ENCODE measurements around the gene AMOTL1. TPM values are rescaled to one million over a fixed set of nuclear protein-coding genes. Genes with fewer than 3 reads are reported as not detected.
"Not testable (repeated sequence)": the region's sequence is repeated elsewhere in the genome, so short reads cannot be mapped to it uniquely, and the experiment has no call there.

The AMOTL1 gene
- total RNA-seq, 1 donor from 2014 or later = 57.1 TPM

DNA sequence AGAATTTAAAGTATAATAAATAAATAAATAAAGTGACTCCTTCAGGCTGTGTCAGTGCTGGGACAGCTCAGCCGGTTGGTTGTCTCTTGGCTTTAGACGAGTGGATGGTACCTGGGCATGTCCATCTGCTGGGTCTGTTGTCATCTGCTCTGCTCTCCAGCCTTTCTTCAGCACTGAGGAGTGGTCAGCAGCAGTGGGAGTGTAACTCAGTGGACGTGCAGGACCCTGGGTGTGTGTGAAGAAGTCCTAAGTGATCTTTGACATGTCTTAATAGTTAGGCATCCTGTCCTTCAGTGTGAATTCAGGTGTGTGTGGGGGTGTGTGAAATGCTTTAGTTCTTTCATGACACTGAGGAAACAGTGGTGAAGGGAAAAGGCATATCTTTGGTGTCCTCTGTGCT, 24.3 kb downstream of the AMOTL1 start:
- no peak for DNase-seq (ENCODE audit: extremely low read depth, low read depth, low spot score)

DNA sequence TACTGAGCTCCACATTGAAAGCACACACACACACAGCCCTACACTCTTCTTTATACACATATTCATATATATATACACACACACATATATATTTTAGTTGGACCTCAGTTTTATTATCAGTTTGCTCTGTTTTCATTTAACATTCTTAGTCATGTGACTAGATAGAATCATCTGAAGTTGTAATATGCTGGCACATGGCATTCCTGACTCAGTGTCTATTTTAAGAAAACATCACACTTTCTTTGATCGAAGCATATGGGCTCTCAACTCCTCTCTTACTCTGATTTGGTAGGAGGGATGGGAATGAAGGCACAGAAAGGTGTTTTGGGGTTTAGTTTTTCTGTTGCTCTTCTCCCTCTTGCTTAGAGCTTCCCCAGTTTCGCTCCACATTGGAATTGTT, 24.8 kb downstream of the AMOTL1 start:
- DNase-seq (ENCODE audit: extremely low read depth, low read depth, low spot score) = no peak

DNA sequence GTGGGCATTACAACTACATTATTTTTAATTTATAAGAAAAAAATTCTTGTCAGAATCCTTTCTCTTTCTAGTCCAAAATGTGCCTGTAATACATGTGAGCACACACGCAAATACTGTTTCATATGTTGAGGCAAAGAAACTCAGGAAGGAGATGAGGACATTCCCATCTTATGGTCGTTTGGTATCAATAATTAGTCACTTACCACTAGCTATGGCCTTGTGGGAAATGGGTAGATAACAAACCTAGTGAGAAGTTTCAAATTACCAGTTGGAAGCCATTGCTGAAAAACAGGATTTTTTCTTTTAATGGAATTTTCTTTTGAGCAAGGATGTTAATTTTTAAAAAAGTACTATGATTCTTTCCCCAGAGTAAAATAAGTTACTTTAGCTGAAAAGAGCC, 25.7 kb downstream of the AMOTL1 start:
- DNase-seq (ENCODE audit: extremely low read depth, low read depth, low spot score) = no peak

DNA sequence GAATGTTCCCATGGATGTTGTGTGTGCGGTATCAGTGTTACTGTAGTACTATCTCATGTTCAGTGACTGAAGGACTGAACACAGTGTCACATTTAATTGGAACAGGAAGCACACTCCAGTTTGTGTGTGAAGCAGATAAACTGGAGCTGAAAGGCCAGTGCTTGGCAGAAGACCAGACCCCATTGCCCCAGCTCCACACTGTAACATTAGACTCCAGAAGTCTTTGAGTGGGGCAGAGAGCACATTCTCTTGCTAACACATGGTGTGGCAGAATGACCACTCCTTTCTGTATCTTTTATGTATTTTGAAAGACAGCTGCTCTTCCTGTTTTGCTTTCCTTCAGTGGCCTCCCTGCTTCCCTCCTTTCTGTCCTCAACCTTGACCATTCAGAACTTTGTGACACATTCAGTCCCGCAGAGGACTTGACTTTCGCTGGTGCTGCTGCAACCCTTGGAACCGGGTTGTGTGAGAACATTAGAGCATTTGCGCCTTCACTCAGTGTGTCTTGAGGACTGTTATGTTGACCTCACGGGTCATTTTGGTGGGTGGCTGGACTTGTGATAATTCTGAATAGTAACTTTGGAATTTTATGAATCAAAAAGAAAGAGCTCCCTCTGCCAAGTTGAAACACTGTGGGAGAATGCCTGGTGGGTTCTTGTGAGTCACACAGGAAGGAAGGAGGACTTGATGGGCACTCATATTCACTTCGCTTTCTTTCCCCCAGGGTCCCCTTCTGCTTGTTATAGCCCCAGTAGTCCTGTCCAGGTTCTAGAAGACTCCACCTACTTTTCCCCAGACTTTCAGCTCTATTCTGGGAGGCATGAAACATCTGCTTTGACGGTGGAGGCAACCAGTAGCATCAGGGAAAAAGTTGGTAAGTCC, 26.4 kb downstream of the AMOTL1 start:
- DNase-seq (ENCODE audit: extremely low read depth, low read depth, low spot score) = peak; percentile 78

DNA sequence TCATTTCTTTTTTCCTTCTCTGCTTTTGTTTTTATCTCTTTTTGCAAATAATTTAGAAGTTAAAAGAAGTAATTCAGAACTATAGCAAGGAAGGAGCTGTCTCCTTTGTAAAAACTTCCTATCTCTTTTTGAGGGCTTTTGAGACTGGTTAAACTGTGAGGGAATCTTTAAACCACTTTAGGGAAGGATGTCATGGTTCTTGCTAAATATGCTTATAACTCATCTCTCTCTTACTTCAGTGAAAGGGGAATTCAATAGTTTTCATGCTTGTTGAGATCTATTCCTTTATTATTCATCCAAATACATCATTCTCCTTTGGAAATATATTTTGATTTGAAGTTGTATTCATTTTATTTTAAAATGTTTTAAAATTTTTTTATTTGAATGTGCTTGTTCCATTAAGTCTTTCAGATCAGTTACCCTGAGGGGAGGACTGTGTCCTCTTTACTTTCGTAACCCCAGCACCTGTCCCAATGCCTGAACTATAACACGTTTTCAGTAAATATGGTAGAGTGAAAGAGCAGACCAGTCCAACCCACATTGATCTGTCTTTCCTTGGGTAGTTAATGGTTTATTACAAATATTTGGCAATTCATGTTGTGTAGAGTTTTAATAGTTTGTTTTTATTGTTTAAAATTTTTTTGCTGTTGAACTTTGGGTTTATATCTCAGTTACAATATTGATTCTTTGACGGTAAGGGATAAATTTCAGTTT, 27.5 kb downstream of the AMOTL1 start:
- DNase-seq (ENCODE audit: extremely low read depth, low read depth, low spot score) = no peak

DNA sequence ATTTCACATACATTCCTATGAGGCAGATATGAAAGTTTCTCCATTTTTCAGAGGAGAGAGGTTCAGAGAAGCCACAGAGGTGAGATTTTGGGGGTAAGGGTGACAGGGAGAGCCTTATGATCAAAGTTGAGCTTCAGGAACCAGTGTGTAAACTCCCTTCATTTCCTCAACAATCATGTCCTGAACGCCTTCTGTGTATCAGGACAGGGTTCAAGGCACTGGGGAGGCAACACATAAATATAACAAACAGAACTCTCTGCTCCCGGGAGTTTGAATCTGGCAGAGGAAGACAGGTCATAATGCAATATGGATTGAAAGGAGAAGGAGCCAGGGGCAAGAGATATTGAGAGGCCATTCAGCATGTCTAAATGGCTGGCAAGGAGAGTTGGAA, 28.0 kb downstream of the AMOTL1 start:
- DNase-seq (ENCODE audit: extremely low read depth, low read depth, low spot score) = no peak

DNA sequence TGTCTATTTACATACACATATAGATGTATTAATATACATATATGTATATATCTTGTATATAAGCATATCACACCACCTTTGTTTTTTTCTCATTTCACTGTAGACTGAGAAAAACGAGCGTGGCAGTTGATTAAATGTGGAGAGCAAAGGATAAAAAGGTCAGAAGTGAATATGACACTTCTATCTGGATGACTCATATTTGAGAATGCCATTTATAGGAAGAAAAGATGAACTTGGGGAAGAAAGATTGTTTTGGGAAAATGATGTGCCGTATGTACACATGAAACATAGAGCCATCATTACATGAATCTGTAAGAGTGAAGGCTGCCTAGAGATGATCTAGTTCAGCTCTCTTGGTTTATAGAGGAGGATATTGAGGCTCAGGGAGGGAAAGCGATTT, 28.7 kb downstream of the AMOTL1 start:
- no peak for DNase-seq (ENCODE audit: extremely low read depth, low read depth, low spot score)

DNA sequence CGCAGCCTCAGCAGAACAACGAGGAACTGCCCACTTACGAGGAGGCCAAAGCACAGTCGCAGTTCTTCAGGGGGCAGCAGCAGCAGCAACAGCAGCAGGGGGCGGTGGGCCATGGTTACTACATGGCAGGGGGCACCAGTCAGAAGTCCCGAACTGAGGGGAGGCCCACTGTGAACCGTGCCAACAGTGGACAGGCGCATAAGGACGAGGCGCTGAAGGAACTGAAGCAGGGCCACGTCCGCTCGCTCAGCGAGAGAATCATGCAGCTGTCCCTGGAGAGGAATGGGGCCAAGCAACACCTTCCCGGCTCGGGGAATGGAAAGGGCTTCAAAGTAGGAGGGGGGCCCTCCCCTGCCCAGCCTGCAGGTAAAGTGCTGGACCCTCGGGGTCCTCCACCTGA, 31.6 kb downstream of the AMOTL1 start:
- DNase-seq (ENCODE audit: extremely low read depth, low read depth, low spot score) = no peak

DNA sequence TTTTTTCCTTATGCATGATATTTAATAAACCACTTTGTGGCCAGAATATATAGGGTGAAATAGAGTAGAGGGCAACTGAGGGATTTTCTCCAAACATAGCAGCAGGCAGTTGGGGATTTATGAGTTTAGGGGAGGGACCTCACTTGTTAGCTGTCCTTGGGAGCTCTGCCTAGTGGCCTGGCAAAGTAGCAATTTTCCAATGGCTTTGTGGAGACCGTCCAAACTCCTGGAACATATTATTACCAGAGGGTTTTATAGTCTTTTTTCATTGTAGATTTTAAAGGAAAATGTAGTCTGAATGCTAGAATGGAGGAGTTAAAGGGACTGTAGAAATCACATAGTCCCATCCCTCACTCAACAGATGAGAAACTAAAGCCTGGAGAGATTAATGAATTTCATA, 32.3 kb downstream of the AMOTL1 start:
- no peak for DNase-seq (ENCODE audit: extremely low read depth, low read depth, low spot score)

DNA sequence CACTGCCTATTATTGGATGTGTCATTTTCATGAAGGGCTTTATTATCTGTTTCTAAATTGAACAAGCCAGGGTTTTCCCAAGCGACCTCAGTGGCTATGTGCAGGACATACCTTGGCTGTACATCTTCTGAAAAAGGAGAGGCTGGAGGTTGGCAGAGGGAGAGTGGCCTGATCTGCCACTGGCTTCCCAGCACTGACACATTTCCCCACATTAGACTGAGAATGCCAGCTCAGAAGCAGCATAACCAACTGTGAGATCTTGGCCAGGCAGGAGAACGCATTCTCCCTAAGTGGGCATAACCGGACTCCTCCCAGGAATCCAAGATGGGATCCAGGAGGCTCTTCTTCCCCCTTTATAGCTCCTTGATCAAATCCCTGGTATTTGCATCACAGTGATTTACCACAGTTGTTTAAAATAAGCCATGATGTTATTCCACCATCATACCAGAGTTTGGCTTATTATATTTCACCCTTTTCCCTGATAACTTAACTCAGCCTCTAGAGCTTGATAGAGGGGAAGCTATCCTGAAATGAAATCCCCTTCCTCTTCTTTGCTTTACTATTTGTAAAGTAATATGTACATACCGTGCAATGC, 33.8 kb downstream of the AMOTL1 start:
- DNase-seq (ENCODE audit: extremely low read depth, low read depth, low spot score) = no peak

DNA sequence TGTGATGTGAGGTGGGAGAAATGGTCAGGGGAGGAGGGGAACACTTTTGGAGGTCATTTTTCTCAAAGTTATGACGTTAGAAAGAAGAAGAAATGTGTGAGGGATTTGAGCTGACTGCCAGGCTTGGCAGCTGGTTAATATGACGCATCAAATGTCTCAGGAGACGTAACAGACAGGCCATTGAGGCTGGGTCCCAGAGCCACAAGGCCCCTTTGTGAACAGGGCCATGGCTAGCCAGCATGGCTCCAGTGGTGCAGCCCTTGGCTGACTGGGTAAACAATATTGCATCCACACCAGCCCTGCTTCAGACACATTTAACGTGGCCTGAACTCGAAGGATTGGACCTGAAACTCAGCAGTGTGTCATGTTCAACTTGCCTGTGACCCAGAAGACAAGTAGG, 34.3 kb downstream of the AMOTL1 start:
- DNase-seq (ENCODE audit: extremely low read depth, low read depth, low spot score) = no peak

DNA sequence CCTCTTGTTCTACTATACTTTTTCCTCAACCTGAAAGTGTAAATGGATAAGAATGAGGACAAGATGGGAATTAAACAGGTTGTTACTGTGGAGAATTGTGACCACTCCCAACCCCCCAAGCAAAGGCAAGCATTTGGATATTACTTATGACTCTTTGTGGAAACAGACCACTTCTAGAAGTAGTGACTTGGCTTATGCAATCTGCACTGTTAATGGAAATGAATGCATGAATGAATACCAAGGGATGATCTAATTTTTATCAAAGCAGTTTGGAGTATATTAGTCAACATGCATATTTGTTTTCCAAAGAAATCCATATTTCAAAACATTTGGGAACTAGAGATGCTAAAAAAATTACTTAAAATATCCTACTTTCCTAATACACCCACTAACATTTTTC, 35.3 kb downstream of the AMOTL1 start:
- DNase-seq (ENCODE audit: extremely low read depth, low read depth, low spot score) = no peak

DNA sequence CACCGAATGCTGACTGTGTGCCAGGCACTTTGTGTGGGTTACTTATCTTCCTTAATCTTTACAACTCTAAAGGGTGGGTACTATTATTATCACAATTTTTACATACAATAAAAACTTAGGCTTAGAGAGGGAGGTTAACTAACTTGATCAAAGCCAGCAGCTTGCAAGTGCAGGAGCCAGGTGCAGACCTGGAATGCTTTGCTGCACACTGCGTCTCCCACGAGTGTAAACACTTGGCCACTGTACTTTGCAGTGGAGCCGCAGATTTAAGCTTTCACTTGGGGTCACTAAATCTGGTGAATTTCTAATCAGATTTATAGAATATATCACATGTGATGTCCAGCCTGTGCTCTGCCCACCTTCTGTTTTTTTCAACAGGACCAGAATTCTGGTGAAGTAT, 36.7 kb downstream of the AMOTL1 start:
- DNase-seq (ENCODE audit: extremely low read depth, low read depth, low spot score) = no peak

DNA sequence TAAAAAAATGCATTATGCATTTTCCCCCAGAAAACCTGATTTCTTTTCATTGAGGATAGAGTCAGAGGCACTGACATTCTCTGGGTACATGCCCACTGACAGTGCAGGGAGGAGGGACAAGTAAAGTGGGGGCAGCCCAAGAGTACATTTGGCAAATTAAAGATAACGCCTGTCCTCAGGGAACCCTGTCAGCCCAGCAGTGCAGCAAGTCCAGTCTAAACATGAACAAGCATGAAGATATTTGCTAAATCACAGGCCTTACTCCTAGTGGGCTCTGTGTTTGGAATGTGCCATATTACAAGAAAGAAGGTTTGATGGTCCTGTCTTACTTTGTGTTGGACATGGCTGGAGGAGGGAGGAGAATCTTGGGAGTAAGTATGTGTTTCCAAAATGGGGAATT, 37.9 kb downstream of the AMOTL1 start:
- no peak for DNase-seq (ENCODE audit: extremely low read depth, low read depth, low spot score)

DNA sequence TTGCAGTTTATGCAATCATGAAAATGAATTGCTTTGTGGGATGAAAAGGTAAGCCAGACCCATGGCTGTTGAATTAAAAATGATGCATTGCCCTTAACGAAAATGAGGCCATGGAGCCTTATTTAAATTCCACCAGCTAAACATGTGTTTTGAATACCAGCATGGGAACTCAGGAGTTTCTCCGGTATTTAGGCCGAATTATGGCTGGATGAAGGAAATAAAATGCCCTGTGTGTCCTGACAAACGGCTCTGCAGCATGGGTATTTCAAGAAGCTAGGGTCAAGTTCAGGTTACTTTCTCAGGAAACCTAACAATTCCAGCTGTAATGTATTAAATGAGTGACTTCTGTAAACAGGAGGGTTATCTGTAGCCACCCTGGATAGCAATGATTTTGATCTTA, 38.3 kb downstream of the AMOTL1 start:
- DNase-seq (ENCODE audit: extremely low read depth, low read depth, low spot score) = no peak

DNA sequence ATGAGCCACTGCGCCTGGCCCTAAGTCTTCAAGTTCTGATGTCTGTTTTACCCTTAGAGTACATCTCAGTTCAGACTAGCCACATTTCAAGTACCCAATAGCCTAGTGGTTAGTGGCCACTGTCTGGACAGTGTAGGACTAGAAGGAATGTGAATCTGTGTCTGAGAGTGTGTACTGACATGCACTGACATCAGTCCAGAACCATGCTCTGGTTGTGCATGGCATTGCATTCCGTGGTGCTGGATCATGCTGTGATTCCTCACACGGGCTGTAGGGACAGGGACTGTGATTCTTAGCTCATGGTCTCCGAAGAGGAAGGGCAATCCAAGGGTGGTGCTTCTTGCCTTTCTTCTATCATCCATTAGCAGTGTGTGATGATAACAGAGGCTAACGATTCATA, 41.1 kb downstream of the AMOTL1 start:
- DNase-seq (ENCODE audit: extremely low read depth, low read depth, low spot score) = no peak

DNA sequence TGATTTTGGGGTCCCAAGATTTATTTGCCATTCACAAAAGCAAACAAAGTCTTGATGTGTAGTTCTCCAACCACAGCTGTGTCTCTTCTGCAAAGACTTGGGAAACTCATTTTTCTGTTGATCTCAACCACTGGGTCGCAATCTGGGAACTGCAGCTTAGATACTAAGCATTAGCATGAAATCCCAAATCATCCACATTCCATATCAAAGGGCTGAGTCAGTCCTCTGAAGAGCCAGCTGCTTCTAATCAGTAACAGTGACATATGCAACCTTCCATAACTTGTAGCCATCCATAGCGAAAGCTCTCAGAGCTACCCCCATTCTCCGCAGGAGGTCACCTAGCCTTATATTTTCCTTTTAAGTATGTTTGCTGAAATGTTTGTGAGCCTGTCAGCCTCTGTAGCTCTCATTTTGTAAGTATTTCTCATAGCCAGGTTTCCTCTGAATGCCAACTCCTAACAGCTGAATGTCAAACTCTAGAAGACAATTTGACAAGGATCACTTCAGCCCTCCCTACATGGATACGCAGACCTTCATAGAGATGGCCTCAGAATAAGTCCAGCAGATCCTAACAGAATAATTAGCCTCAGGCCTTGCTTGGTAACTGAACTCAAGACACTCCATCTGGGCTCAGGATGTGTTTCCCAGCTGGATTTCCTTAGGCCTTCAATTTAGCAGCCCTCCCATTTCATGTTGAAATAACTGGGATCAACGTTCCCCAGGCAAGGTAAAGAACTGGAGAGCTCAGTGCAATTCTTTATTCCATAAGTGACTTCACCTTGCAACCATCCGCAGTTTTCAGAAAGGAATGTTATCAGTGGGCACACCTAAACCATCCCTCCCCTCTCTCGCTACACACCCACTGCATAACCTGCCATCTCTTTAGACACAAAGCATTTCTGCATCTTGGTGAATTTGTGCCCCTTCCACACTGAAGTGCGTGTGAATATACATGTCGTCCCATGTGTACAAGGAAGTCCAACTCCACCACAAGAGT, 44.9 kb downstream of the AMOTL1 start:
- not testable (repeated sequence) for DNase-seq (ENCODE audit: extremely low read depth, low read depth, low spot score)

DNA sequence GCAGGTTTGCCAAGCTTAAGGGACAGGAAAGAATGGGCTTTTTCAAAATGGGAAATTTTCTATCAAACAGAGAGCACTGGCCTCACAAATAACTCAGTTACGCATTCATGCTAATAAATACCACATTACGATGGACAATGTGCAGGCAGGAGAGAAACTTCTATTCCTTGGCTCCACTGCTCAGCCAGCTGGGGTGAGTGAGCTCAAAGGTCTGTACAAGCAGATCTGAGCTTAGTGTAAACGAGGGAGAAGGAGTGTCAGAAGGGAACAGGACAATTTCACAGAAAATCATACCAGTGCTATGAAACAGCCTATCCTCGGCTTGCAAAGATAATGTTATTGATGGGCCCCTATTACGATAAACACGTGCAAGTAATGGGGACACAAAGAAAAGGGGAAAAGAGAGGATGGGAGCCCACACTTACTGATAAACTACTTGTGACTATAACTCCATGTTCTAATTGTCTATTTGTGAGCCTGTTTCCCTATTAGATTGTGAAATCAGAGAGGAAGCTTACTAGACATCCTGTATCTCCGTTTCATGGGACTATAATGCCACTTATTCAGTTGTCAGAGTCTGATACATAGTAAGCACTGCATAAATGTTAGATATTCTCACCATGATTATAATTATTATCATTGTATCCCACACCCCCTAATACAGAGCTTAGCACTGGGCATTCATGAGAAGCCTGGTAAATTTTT, 46.3 kb downstream of the AMOTL1 start:
- no peak for DNase-seq (ENCODE audit: extremely low read depth, low read depth, low spot score)

DNA sequence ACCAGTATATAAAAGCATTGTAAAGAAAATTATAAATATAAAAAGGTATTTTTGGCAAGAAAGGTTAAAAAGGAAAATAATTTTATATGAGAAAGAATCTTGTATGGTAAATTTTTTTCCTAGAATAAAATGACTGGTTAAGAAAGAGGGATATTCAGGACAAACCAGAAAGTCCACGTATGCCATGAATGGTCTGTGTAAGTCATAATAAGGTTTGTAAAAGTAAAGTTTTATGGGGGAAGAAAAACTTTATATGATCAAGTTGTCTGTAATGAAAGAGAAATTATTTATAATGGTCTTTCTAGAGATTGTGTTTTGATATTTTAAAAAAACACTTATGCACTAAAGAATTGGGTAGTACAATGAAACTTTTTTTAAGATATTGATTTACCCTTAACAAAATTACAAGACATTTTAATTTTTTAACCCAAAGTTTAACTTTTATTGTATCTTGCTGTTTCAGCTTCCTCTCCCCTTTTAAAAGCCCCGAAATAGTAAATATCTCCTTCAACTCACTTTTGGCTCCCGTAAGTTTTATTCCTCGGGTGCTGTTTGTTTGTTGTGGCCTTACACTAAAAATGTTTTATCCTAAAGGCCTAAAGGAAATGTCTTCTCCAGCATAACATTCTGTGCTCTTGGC, 47.7 kb downstream of the AMOTL1 start:
- no peak for DNase-seq (ENCODE audit: extremely low read depth, low read depth, low spot score)

DNA sequence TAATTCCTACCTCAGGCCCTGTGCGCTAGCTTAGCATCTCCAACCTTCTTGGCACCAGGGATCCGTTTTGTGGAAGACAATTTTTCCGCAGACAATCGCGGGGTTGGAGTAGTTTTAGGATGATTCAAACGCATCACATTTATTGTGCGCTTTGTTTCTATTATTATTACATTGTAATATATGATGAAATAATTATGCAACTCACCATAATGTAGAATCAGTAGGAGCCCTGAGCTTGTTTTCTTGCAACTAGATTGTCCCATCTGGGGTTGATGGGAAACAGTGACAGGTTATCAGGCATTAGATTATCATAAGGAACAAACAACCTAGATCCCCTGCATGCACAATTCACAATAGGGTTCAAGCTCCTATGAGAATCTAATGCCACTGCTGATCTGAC, 52.3 kb downstream of the AMOTL1 start:
- no peak for DNase-seq (ENCODE audit: extremely low read depth, low read depth, low spot score)
